Activated CD8-positive, alpha-beta memory T cell treated with anti-CD3 and anti-CD28 coated beads for 48 hours (primary cell): ENCODE data around the gene GAREM2.

Experiments
- DNase-seq, 3 experiments: peaks; one replicate each; pipeline ENCODE4 v3.0.0-alpha.2; 2020; ENCODE audit warnings: low read depth in 2 of 3, low spot score in 2 of 3

GAREM2 gene

GRCh38 chr2:26235089-26235488, 62.2 kb downstream of the GAREM2 start:
- no peak for DNase-seq

GRCh38 chr2:26237868-26238267, 65.0 kb downstream of the GAREM2 start:
- DNase-seq, result no peak

GRCh38 chr2:26238311-26238958, 65.5 kb downstream of the GAREM2 start:
- no peak for DNase-seq
